H1 (cell line): ENCODE measurements around the gene SCARB2. TPM values are rescaled to one million over a fixed set of nuclear protein-coding genes. Genes with fewer than 3 reads are reported as not detected.

Source experiments
- CHD7 ChIP-seq: fragments of 300-600 bp; sonication (generic); IDR thresholded peaks from 2 replicates; pipeline ENCODE4 v1.7.1; 2012; ENCODE audit warnings: low read length, moderate library complexity, mild to moderate bottlenecking, inconsistent platforms; ENCODE audit not compliant: insufficient replicate concordance
- KDM5A ChIP-seq: fragments of 200-600 bp; IDR thresholded peaks from 2 replicates; pipeline ENCODE4 v1.7.1; 2012; ENCODE audit warnings: mild to moderate bottlenecking, low read length, inconsistent platforms, mixed read lengths
- polyA plus RNA-seq, 7 experiments: library from polyadenylated mRNA; depleted of rRNA in 3 of 7; stranded (reverse) in 5 of 7; unstranded in 2 of 7; fragments of >200 nt in 5 of 7; fragments of 200-250 nt in 2 of 7; gene quantifications; 1 replicate in 5 of 7; 2 replicates in 1 of 7; 4 replicates in 1 of 7; pipeline versions ENCODE4 v1.2.1 to v1.2.3, GENCODE V29; 2011 to 2013; ENCODE audit warnings: missing spikeins in 2 of 7, mixed read lengths in 2 of 7
- total RNA-seq: library from RNA; stranded (reverse); fragmentation: NEBNext Ultra II Directional; extraction: Animal tissue kit (Norgen Biotek cat#: 25700); gene quantifications from 2 replicates; pipeline ENCODE4 v1.2.1, GENCODE V29; 2021

The SCARB2 gene
- total and polyA plus RNA-seq, 2 of the 8 experiments (the other 6 are each of a cell fraction or from before 2014, with no cell fraction given), result 18.5 to 35.7 TPM

DNA sequence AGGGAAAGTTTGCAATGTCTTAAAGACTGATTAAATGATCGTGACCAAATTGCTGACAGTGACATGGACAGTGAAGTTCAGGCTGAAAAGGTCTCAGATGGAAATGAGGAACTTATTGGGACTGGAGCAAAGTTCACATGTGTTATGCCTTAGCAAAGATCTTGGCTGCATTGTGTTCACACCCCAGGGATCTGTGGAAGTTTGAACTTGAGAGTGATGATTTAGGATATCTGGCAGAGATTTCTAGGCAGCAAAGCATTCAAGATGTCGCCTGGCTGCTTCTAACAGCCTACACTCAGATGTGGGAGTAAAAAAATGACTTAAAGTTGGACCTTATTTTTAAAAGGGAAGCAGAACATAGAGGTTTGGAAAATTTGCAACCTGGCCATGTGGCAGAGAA is 21.4 kb downstream of the SCARB2 start (continued):
- TF ChIP-seq CHD7, result no peak
- no peak for TF ChIP-seq KDM5A
